GM21529 (cell line): Measurements from ENCODE around the gene CCDC171.
"Not testable (repeated sequence)": the region's sequence is repeated elsewhere in the genome, so short reads cannot be mapped to it uniquely, and the experiment has no call there.

ENCODE experiments used
- ATAC-seq: cut with Tn5 transposase; IDR thresholded peaks from one replicate; pipeline ENCODE4 v1.9.1; 2021; ENCODE audit not compliant: unreplicated experiment

The CCDC171 gene

DNA sequence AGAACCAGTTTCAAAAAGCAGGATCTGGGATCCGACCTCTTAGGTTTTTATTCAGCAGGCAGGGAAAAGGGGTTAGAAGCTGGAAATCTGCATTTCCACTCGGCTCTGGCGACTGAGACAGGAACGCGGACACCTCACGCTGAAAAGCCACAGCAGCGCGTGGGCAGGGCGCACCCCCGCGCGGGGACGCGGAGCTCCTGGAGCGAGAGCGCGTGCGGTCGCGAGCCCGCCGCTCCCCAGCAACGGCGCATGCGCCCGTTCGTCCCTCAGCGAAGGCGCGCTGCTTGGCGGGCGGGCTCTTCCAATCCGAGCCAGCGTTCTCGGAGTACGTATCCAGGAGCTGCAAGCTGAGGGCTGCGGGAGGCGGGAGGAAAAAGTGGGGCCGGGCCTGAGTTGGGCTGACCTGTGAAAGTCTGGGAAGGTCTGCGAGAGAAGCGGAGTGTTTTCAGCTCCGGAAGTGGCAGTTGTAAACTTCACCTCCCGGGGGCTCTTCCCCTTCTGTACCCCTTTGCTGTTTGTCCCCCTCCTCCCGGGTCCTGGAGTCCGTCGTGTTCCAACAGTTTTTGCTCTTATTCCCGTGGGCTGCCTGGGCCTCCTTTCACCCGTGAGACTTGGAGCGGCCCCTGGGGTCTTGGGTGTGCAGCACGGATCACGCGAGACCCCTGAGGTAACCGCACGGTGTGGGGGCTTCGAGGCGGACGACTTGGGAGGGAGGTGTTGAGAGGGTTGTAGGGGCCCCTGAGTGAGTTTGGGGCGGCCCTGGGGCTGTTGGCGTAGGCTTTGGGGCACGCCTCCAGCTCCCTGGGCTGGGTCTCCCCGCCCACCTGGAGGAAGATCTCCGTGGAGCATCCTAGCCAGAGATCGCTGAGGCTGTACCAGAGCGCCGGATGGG is at the start of gene CCDC171:
Gene CCDC171, plus strand, starts transcription at position 408 of the 892 bp plus-strand sequence. CDS start 11,046 bp downstream, outside the sequence.
- peak; percentile 77 for ATAC-seq

DNA sequence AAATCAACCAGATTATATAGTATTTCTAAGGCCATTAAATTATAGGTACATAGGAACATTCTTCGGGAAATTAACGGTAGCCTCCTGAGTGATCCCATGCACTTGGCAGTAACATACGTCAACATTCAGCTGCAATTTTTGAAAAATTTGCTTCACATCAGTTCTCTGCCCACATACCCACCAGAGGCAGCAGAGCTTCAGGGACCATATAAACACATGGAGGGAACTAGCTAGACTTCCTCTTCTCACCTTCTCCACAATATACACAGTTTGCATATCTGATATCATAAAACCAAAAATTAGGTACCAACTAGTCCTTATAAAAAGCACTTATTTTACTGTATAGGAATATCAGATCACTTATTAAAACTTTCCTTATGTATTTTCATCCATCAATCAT is 46.9 kb upstream of the CCDC171 start:
- no peak for ATAC-seq

DNA sequence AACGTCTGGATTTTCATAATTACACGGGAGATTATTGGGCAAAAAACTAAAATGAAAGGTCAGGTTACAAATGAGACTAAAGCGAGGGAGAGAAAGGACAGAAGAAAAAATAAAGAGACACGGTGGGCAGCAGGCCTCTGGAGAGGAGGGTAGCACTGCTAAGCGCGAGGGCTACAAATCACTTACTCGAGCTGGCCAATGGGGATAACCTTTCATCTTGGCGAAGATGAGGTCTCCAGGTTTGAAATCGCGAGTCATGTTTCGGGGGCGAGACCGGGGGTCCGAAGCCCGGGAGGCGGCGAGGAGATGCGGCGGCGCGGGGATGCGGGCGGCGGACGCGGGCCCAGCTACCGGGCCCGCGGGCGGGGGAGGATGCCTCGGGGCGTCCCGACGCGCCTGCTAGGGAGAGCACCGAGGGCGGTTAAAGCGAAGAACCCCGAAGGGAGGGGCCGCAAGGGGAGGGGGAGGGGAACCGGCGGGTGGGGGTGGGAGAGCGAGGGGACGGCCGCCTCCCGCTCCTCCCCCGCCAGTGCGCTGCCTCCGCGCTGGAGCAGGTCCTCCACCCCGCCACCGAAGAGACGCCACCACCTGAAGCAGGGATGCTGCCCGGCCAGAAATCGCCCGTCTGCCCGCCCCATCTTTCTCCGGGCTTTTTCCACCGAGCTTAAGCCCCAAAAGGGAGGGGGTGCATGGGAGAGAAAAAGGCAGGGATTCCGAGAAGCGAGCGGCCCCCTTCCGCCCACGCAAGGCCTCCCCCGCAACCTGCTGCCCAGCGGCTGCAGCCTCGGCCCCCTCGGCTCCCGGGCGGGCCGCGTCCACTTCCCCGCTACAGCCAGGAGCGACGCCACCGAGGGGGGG is 42.7 kb upstream of the CCDC171 start:
- peak; percentile 39 for ATAC-seq

DNA sequence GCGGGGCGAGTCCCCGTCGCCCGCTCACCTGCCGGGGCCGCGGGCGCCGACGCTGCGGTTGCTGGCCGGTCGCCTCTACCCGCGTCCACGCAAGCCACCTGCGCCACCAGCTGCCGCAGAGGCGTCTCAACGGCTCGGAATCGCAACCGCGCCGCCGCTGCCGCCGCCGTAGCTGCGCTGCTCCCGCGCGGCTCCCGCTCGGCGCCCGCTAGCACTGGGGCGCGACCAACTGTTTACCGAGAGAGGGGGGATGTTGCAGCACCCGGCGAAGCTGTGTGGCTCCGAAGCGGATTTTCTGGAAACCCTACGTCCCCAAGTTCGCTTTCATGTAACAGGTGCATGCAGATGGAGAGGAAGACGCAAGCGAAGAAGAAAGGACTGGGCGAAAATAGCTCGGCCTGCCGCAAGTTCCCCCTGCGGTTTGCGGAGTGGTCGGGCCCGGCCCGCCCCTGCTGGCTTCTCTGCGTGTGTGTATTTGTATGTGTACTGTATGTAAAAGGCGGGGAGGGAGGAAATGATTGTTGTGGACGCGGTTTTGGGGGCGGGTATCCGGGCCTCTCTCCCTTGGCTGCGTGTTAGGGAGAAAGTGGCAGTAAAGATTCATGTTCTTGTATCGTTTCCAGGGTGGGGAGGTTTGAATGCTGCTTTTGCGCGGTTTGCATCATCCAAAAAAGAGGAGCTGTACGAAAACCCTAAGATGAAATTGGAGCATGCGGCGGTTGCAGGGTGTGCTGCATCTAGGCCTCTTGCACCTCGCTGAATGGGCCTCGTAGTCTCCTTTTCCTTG is 41.9 kb upstream of the CCDC171 start, which contains the start of gene PSIP1:
Gene PSIP1, minus strand, starts transcription at position 182 of the 787 bp plus-strand sequence. CDS start 782 bp downstream, outside the sequence.
- ATAC-seq = peak; percentile 79

DNA sequence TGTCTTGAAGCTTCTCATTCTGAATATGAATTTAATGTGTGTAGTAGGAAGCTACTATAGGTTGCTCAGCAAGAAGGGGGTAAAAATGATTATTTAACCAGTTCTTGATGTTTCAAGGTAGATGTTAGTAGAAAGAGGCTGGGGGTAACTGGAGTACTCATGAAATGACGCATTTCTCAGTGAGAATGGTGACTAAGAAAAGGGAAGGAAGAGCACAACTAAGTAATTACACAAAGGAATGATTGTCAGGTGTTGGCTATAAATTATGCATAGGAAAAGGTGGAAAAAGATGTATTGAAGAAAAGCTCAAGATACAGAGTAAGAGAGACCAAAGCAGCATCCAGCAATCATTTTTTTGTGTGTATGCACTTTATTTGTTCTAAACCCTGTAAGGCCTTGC is 40.6 kb upstream of the CCDC171 start:
- no peak for ATAC-seq

DNA sequence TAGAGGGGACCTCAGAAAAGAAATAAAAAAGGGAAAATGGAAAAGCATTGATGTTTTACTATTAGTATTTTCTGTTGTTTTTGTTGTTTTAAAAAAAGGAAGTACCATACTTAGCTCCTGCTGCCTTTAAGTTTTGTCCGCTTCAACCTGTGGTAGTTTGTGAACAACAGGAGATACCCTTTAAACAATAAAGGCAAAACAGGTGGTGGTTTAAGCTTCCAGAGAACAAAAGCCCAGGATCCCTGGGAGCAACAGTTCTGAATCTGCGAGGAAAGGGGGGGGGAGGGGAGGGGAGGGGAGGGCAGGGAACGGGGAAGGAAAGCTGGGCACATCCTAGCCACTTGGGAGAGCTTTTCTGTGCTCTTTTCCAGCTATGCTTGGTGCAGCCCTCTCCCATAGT is 40.0 kb upstream of the CCDC171 start:
- no peak for ATAC-seq

DNA sequence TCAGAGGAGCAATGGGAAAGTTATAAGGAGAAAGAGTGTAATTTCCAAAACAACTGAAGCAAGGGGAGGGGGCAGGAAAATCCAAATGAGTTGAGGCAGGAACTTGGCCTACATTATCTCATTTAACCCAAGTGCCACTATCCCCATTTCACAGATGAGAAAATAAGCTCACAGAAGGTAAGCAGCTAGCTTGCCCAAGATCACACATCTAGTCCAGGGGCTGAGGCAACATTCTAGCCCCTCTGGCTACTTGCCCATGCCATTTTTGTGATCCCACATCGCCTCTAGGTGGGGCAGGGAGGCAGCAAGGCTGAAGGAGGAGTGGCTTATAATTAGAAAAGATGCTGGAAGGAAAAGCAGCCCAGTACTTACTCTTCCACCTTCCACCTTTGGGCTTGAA is 39.5 kb upstream of the CCDC171 start:
- no peak for ATAC-seq

DNA sequence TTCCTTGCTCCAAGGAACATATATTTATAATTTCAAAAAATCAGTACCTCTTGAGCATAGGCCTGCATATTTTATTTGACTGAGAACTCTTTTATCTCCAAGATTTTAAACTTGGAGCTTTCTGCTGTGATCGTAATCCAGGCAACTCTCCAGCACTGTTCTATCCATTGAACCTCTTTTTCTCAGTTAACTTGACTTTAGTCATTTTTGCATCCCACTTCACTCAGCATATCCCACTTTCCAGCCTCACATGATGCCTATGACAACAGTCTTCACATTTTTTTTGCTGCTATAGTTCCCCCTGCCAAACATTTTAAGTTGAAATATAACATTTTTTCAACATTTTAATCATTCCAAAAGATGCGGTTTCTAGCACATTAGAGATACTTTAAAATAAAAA is 33.0 kb upstream of the CCDC171 start:
- no peak for ATAC-seq

DNA sequence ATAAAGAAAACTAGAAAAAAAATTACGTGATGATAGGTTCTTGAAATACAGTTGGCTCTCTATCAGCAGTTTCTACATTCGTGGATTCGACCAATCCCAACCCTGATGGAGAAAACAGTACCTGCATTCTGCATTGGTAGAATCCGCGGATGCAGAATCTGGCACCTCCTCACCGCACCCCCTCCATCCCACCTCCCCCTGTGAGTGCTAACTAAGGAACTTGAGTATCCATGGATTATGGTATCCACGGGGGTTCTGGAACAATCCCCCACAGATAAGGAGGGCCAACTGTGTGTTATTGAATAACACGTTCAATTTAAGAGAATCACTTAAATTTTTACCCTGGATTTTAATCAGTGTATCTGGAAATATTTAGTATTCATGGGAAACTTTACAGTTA is 31.6 kb upstream of the CCDC171 start:
- no peak for ATAC-seq

DNA sequence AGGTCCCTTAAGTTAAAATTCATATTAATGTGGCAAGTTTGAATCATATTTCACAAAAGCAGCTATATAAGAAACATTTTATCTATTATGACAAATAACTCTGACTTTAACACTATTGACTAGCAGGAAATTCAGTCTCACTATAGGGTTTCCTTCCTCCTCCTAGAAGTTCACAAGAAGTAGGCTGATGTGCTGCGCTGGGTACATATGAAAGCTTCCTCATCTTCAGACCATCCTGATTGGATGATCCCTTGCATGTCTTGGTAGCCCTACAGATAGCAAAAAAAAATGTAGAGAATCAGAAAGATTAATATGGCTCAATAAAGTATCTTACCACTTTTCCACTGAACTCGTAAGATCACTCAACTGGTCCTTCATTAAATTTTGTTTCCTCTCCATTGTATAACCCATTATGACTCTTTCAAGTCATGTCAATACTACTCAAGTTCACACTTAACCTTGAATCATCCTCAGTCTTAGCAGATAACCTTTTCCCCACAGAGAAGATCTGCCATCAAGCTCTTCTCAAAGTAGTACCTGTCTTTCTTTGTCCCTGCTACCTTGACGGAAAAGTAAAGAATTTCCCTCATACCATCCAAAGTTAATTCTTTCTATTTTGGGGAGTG is 30.6 kb upstream of the CCDC171 start:
- ATAC-seq = no peak

DNA sequence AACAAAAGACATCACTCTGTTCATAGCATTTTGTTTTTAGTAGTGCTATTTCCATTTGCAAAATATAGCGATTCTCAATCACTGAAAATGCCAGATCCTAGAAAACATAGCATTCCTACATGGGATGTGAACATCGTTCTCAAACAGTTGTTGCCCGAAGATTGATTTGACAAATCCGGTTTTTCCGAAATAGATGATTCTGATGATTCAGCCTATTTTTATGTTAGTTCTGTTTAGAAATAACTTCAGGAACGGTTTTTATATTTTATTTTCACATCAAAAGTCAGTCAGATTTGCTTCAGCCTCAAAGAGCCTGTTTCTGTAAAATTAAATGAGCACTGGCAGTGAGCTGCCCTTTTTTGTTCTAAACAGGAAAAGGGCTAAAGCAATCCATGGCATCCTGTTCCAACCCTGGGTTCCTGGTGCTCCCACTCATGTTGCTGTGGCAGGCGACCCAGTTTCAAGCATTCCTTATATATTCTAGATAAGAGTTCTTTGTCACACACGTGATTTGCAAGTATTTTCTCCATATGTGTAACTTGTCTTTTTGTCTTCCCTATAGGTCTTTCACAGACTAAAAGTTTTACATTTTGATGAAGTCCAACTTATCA is 27.9 kb upstream of the CCDC171 start:
- ATAC-seq = no peak

DNA sequence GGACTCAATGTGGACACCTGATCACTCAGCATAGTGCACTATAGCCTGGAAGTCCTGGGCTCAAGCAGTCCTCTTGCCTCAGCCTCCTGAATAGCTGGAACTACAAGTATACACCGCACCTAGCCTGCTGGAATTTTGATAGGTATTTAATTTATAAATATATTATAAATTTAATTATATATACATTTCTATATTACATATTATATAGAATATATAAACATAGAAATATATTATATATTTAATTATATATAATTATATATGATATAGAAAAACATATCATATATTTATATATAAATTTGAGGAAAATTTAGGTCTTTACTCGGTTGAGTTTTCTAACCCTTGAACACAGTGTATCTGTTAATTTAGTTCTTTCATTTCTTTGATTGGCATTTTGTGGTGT is 26.9 kb upstream of the CCDC171 start:
- no peak for ATAC-seq

DNA sequence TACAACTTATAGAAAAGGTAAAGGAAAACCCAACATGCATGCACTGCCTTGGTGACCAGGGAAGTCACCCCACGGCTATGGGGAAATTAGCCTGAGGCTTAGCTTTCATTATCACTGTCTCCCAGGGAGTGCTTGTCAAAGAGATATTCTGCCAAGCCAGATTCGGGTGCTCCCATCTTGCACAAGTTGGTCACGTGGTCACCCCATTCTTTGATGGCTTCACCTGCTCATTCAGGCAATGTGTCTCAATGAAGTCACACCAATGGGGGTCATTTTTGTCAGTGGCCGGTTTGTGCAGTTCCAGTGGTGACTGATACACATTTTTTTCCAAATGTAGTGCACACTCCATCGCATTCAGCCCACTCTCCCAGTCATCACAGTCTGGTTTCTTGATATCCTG is 25.8 kb upstream of the CCDC171 start:
- not testable (repeated sequence) for ATAC-seq

DNA sequence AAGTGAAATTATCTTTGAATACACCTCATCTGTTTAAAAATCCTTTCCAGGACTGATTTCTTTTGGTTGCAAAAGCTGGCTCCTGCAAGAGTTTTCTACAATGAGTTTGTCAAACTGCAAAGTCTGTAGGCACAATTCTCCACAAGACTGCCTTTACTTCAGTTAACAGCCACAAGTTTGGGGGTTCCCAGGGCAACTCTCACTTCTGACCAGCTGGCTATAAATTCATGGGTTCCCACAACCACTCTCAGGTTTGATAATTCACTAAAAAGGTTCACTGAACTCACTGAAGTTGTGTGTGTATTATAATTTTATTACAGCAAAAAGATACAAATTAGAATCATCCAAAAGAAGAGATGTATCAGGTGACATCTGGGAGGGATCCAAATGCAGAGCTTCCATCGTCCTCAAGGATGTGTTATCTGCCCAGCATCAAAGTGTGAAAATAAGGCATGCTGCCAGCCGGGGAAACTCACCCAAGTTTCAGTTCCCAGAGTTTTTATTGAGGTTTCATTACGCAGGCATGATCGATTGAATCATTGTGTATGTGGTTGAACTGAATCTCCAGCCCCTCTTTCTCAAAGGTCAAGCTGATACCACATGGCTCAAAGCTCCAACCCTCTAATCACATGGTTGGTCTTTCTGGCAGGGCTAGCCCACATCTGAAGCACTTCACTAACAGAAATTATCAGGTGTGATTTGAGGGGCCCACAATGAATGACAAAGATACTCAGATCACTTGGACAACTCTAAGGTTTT is 23.1 kb upstream of the CCDC171 start:
- peak; percentile 80 for ATAC-seq

DNA sequence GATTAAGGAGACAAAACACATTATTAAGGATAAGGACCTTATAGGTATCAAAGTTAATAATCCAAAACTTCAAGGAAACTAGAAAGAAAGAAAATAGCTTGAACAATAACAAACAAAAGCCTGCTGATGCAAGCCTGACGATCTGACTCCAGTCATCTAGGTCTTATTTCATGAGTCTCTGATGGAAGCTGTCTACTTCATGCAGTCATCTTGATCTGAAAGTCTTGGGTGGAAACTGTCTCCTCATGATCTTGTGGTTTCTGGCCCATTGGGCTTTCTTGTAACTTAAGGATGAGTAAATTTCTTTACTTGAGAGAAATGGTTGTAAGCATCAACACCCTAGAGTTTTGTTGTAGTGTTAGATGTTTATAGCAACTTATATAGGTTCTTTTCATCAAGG is 21.5 kb upstream of the CCDC171 start:
- peak; percentile 46 for ATAC-seq

DNA sequence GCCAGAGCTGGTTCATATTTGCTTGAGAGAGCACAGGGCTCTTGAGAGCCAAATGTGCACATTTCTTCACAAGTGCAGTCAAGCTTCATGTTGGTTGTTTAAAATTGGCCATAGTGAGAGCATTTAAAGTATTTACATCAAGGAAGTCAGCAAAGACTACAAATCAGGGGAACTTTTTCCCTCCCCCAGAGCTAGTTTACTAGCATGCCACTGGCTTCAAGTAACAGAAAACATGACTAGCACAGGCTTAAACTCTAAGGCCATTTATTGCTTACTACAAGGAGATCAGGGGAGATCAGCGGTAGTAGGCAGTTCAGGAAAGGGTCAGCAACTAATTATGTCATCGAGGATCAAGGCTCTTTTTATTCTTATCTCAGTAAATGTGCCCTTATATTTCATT is 11.0 kb upstream of the CCDC171 start:
- ATAC-seq = no peak

DNA sequence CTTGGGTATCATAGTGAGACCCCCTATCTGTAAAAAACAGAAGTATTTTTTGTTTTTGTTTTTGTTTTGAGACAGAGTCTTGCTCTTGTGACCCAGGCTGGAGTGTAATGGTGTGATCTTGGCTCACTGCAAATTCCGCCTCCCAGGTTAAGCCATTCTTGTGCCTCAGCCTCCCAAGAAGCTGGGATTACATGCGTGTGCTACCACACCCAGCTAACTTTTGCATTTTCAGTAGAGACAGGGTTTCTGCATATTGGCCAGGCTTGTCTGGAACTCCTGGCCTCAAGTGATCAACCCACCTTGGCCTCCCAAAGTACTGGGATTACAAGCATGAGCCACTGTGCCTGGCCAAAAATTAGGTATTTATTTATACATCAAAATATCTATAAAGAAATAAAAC is 10.2 kb upstream of the CCDC171 start:
- no peak for ATAC-seq

DNA sequence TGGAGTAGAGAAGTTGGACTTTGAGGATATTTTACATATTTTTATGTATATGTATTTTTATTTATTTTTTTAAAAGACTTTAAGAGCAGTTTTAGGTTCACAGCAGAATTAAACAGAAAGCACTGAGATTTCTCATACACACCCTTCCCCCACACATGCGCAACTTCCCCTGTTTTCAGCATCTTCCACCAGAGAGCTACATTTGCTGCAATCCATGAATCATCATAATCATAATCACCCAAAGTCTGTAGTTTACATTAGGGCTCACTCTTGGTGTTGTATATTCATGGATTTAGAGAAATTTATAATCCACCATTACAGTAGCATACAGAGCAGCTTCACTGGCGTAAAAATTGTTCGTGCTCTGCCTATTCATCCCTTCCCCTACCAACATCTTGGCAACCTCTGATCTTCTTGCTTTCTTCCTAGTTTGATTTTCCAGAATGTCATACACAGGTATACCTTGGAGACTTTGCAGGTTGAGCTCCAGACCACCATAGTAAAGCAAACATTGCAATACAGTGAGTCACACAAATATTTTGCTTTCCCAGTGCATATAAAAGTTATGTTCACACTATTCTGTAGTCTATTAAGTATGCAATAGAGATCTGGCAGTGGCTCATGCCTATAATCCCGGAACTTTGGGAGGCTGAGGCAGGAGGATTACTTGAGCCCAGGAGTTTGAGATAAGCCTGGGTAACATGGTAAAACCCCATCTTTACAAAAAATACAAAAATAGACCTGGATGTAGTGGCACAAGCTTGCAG is 9.6 kb upstream of the CCDC171 start:
- no peak for ATAC-seq

DNA sequence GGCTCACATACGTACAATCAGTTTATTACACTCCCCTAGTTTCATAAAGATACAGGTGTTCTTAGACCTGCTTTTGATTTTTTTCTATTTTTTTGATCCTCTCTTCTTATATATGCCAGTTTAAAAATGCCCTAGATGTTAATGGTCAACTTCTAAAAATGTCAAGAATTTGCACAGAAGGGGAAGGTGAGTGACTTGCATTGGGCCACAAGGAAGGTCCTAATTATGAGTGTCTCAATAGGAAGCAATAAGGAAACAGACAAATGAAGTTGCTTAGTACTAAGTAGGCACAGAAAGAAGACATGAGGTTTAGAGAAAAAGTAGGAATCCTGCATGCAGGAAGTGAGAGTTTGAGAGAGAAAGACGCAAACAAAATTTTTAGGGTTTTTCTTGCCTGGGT is 3.2 kb upstream of the CCDC171 start:
- ATAC-seq = no peak
